NOMO-1 (cell line): Measurements from ENCODE around the gene RAB5B.
A peak's percentile ranks its signal among the peaks of the same experiment; 100 is the strongest.
"Not testable (repeated sequence)": the region's sequence is repeated elsewhere in the genome, so short reads cannot be mapped to it uniquely, and the experiment has no call there.

ENCODE experiments used
- DNase-seq, 2 experiments: peaks; one replicate each; lab custom pipeline; 2025; ENCODE audit not compliant: unreplicated experiment in 2 of 2; lab: John Stamatoyannopoulos, UW

The RAB5B gene

GRCh38 chr12:55981882-55982281 lies 8.0 kb downstream of the RAB5B start:
- DNase-seq: not testable (repeated sequence)

- DNase-seq: no peak
Observed at GRCh38 chr12:55982319-55982936, 8.6 kb downstream of the RAB5B start.

GRCh38 chr12:55983232-55983842 lies 9.5 kb downstream of the RAB5B start:
- DNase-seq: peak in 1 of 2 experiments; percentile 31

- DNase-seq: no peak
Observed at GRCh38 chr12:55984861-55985260, 11.0 kb downstream of the RAB5B start.

GRCh38 chr12:55985341-55985740 lies 11.5 kb downstream of the RAB5B start:
- no peak for DNase-seq

GRCh38 chr12:55985976-55986375 lies 12.1 kb downstream of the RAB5B start:
- not testable (repeated sequence) for DNase-seq

- DNase-seq: no peak
Observed at GRCh38 chr12:55991110-55991509, 17.2 kb downstream of the RAB5B start.

- no peak for DNase-seq
Observed at GRCh38 chr12:55993230-55993853, 19.5 kb downstream of the RAB5B start.

GRCh38 chr12:55995366-55995765 lies 21.5 kb downstream of the RAB5B start:
- no peak for DNase-seq

- DNase-seq: peak; percentile 43 to 68
Observed at GRCh38 chr12:55996201-55996714, 22.4 kb downstream of the RAB5B start.

- DNase-seq: peak; percentile 90 to 97
Observed at GRCh38 chr12:55996715-55997534, 23.0 kb downstream of the RAB5B start, which contains the start of gene SUOX. TSS of gene SUOX (plus strand) at chr12:55997276. CDS start at chr12:56002222, 4,946 bp downstream.

GRCh38 chr12:55997535-55997859 lies 23.6 kb downstream of the RAB5B start:
- DNase-seq: no peak

GRCh38 chr12:55999522-55999921 lies 25.6 kb downstream of the RAB5B start:
- not testable (repeated sequence) for DNase-seq

GRCh38 chr12:55999999-56000540 lies 26.2 kb downstream of the RAB5B start:
- DNase-seq: not testable (repeated sequence)

- no peak for DNase-seq
Observed at GRCh38 chr12:56001487-56002100, 27.7 kb downstream of the RAB5B start.

- DNase-seq: not testable (repeated sequence)
Observed at GRCh38 chr12:56003376-56003775, 29.5 kb downstream of the RAB5B start.

- DNase-seq: no peak
Observed at GRCh38 chr12:56004211-56004610, 30.3 kb downstream of the RAB5B start.

- DNase-seq: no peak
Observed at GRCh38 chr12:56007564-56008559, 34.0 kb downstream of the RAB5B start.

GRCh38 chr12:56010111-56010570 lies 36.3 kb downstream of the RAB5B start:
- no peak for DNase-seq
